Vagina (tissue), 2 donors: ENCODE results near the gene ACR. TPM values are rescaled to one million over a fixed set of nuclear protein-coding genes. Genes with fewer than 3 reads are reported as not detected.
"Not testable (repeated sequence)": the region's sequence is repeated elsewhere in the genome, so short reads cannot be mapped to it uniquely, and the experiment has no call there.

Experiments used
- DNase-seq, 2 donors: peaks; one replicate each; pipeline ENCODE4 v3.0.0-alpha.2; 2017; ENCODE audit errors: extremely low spot score in 2 of 2
- H3K27ac ChIP-seq: fragments of 200-600 bp; sonication (generic); one replicate; pipeline ENCODE4 v1.5.1; 2019
- H3K27me3 ChIP-seq: fragments of 200-600 bp; sonication (generic); one replicate; pipeline ENCODE4 v1.5.1; 2019
- H3K36me3 ChIP-seq, 2 donors: fragments of 200-600 bp; sonication (generic); one replicate each; pipeline ENCODE4 v1.5.1; 2017 to 2019
- H3K4me1 ChIP-seq: fragments of 200-600 bp; sonication (generic); one replicate; pipeline ENCODE4 v1.5.1; 2019
- H3K4me3 ChIP-seq, 2 donors: fragments of 200-600 bp; sonication (generic); 1 replicate in 1 of 2; 2 replicates in 1 of 2; pipeline ENCODE4 v1.5.1; 2016 to 2019
- H3K9me3 ChIP-seq: fragments of 200-600 bp; sonication (generic); one replicate; pipeline ENCODE4 v1.5.1; 2019
- POLR2AphosphoS5 ChIP-seq, 2 donors: sonication (generic); formaldehyde crosslinking; IDR thresholded peaks; one replicate each; pipeline ENCODE4 v1.9.0; 2017; ENCODE audit warnings: antibody characterized with exemption in 2 of 2, mild to moderate bottlenecking in 2 of 2, low read depth in 1 of 2; ENCODE audit not compliant: insufficient read depth in 1 of 2
- intact Hi-C: fragments of 100-400 bp; cut with DNase I; formaldehyde crosslinking; loops from one replicate; pipeline ENCODE4 v1.15.1; 2023
- total RNA-seq: library from RNA; depleted of rRNA; stranded (reverse); fragments of >200 nt; gene quantifications from one replicate; pipeline ENCODE4 v1.2.3, GENCODE V29; 2016
- TF ChIP-seq, protein P1 (sequence below), 3 experiments: fragments of 450-650 bp in 2 of 3; fragments of 200-600 bp in 1 of 3; sonication (generic) in 1 of 3; IDR thresholded peaks; one replicate each; pipeline ENCODE4 v1.5.1; 2017 to 2019; ENCODE audit warnings: antibody characterized with exemption in 3 of 3, mild to moderate bottlenecking in 2 of 3, moderate library complexity in 2 of 3

Gene ACR
- total RNA-seq, 1 donor from 2014 or later: not detected

DNA sequence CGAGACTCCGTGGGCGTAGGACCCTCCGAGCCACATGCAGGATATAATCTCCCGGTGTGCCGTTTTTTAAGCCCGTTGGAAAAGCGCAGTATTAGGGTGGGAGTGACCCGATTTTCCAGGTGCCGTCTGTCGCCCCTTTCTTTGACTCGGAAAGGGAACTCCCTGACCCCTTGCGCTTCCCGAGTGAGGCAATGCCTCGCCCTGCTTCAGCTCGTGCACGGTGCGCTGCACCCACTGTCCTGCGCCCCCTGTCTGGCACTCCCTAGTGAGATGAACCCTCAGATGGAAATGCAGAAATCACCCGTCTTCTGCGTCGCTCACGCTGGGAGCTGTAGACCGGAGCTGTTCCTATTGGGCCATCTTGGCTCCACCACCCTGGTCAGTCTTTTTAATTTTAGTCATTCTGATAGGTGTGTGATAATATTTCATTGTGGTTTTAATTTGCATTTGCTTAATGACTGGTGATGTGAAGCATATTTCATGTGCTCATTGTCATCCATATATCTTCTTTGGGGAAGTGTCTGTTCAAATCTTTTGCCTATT lies 19.0 kb downstream of the ACR start:
- H3K4me1 ChIP-seq, DNase-seq, intact Hi-C loops, H3K36me3 ChIP-seq, H3K9me3 ChIP-seq, H3K27me3 ChIP-seq: not testable (repeated sequence)
- Histone ChIP-seq H3K4me3 (peak overlapping the region; percentile 54 to 65), H3K27ac (peak overlapping the region; percentile 56)
- peak in 1 of 2 donors; percentile 36 for TF ChIP-seq POLR2AphosphoS5 (IDR thresholded peaks at IDR 0.05; ENCODE audit: insufficient read depth in 1 of 2, low read depth in 1 of 2)
- TF ChIP-seq, protein P1, sequence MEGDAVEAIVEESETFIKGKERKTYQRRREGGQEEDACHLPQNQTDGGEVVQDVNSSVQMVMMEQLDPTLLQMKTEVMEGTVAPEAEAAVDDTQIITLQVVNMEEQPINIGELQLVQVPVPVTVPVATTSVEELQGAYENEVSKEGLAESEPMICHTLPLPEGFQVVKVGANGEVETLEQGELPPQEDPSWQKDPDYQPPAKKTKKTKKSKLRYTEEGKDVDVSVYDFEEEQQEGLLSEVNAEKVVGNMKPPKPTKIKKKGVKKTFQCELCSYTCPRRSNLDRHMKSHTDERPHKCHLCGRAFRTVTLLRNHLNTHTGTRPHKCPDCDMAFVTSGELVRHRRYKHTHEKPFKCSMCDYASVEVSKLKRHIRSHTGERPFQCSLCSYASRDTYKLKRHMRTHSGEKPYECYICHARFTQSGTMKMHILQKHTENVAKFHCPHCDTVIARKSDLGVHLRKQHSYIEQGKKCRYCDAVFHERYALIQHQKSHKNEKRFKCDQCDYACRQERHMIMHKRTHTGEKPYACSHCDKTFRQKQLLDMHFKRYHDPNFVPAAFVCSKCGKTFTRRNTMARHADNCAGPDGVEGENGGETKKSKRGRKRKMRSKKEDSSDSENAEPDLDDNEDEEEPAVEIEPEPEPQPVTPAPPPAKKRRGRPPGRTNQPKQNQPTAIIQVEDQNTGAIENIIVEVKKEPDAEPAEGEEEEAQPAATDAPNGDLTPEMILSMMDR (IDR thresholded peaks at IDR 0.05): peak in 1 of 3 experiments; percentile 15

DNA sequence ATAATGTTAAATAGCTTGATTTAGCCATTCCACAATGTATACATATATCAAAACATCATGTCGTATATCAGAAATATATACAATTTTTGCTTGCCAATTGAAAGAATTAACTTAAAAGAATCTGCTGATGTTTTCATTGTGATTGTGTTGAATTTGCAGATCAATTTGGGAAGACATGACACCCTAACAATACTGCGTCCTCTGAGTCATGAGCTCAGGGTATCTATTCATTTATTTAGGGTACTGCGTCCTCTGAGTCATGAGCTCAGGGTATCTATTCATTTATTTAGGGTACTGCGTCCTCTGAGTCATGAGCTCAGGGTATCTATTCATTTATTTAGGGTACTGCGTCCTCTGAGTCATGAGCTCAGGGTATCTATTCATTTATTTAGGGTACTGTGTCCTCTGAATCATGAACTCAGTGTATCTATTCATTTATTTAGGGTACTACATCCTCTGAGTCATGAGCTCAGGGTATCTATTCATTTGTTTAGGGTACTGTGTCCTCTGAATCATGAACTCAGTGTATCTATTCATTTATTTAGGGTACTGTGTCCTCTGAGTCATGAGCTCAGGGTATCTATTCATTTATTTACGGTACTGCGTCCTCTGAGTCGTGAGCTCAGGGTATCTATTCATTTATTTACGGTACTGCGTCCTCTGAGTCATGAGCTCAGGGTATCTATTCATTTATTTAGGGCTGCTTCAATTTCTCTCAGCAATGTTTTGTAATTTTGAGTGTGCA lies 21.8 kb downstream of the ACR start:
- H3K4me1 ChIP-seq, H3K27ac ChIP-seq, H3K9me3 ChIP-seq, H3K4me3 ChIP-seq, H3K27me3 ChIP-seq, DNase-seq, intact Hi-C loops, H3K36me3 ChIP-seq: not testable (repeated sequence)

DNA sequence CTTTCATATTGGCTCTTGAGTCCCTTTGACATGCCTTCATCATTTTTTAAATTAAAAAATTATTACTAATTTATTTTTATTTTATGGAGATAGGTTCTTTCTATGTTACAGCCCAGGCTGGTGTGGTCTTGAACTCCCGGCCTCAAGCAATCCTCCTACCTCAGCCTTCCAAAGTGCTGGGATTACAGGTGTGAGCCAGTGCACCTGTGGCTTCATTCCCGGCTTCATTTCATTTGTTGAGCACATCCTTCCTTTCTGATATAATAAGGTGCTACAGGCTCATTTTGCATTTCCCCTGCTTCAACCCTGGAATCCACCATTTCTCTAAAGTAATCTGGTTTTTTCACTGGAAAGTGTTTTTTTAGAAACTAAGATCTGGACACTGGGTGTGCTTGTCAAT lies 23.8 kb downstream of the ACR start:
- H3K36me3 ChIP-seq, intact Hi-C loops, DNase-seq, H3K4me3 ChIP-seq, H3K27ac ChIP-seq, H3K27me3 ChIP-seq, H3K4me1 ChIP-seq, H3K9me3 ChIP-seq: not testable (repeated sequence)

DNA sequence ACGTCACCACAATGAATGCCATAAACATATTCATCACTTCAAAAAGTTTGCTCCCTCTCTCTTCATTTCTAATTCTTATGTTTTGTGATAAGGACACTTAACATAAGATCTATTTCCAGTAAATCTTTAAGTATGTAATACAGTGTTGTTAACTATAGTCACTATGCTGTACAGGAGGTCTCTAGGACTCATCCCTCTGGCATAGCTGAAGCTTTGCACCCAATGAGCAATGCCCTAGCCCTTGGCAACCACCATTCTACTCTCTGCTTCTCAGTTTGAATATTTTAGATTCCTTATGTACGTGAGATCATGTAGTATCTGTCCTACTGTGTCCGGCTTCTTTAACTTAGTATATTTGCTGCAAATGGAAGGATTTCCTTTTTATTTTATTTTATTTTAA lies 26.3 kb downstream of the ACR start:
- H3K9me3 ChIP-seq, H3K4me1 ChIP-seq, intact Hi-C loops, H3K27ac ChIP-seq, H3K36me3 ChIP-seq, H3K27me3 ChIP-seq, DNase-seq, H3K4me3 ChIP-seq: not testable (repeated sequence)

DNA sequence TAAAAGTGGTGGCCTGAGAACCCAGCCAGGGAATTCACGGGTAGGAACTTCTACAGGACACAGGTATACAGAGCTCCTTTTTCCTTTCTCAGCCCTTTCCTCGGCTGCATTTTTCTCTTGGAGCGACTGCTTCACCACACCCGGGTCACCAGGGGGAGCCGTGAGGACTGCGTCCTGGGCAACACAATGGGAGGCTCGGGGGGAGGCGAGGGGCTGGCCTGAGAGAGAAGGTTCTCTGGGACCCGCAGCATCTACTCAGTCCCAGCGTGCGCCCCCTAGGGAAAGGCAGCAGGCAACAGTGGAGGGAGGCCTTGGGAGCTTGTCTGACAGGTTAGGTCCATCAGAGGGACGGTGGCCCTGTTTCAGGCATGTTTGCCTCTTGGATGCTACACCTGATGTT lies 37.1 kb downstream of the ACR start:
- H3K4me3 ChIP-seq, DNase-seq, H3K9me3 ChIP-seq, intact Hi-C loops, H3K27ac ChIP-seq, H3K36me3 ChIP-seq, H3K4me1 ChIP-seq, H3K27me3 ChIP-seq: not testable (repeated sequence)

DNA sequence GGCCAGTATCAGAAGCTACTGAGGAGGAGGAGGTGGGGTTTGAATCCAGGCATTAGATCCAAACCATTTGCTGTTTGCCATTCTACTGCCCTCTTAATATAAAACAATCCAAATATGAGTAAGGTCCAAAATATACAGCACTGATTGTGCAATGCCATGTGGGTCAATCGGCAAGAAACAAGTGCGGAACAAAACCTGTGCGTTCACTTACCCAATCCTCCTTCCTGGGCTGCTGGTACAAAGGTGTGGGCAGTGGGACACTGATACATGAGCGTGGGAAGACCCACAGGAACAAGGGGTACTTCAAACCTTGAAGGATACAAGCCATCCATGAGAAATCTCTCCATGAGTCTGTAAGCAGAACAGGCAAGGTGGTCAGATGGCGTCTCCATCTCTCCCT lies 39.6 kb downstream of the ACR start:
- H3K4me3 ChIP-seq, H3K27ac ChIP-seq, H3K9me3 ChIP-seq, H3K27me3 ChIP-seq, H3K4me1 ChIP-seq, DNase-seq, H3K36me3 ChIP-seq, intact Hi-C loops: not testable (repeated sequence)

DNA sequence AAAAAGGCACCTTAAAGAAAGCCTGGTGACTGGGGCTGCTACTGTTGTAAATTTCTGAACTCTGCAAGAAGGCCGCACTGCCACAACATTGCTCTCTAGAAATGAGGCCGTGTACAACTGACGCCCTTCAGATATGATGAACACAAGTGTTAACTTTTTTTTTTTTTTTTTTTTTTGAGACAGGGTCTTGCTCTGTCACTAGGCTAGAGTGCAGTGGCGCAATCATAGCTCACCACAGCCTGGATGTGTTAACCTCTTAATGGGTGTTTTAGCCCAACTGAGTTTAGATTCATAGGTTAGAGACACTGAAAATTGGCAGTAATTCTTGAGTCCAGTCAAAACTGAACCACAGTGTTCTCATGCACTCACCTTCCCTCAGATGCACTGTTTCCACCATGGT lies 42.2 kb downstream of the ACR start:
- H3K4me3 ChIP-seq: not testable (repeated sequence)

DNA sequence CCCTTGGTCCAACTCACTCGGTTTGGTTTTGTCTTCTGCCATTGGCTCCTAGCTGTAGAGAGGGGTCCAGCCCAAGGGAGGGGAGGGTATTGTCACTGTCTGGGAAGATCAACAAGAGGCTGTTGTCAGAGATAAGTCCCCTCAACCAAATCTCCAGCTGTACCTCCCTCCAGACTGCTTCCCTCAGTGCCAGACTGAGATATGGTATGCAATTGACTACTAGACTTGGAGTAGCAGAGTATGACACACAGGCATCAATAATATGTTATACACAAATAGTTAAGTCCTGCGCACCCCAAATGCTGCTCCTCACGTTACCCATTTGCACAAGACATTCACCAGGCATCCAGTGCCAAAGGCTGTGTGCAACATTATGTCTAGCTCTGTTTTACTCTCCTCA lies 44.2 kb downstream of the ACR start:
- H3K27me3 ChIP-seq, H3K9me3 ChIP-seq, intact Hi-C loops, H3K4me1 ChIP-seq, DNase-seq, H3K27ac ChIP-seq, H3K36me3 ChIP-seq, H3K4me3 ChIP-seq: not testable (repeated sequence)

More for the DNA sequence above, 42.2 kb downstream of the ACR start:
- H3K9me3 ChIP-seq, H3K27me3 ChIP-seq, intact Hi-C loops, H3K36me3 ChIP-seq, H3K4me1 ChIP-seq, H3K27ac ChIP-seq, DNase-seq: not testable (repeated sequence)
